WTC11 (cell line): ENCODE measurements around the gene CT83. TPM values are rescaled to one million over a fixed set of nuclear protein-coding genes. Genes with fewer than 3 reads are reported as not detected.

ENCODE experiments used
- ATAC-seq: fragments of 200-7000 bp; cut with Tn5 transposase; 2 replicates; pipeline ENCODE4 v1.10.0; 2021; ENCODE audit warnings: mild to moderate bottlenecking, moderate library complexity
- CTCF ChIA-PET: fragments of 300-600 bp; sonication (Branson Sonifier 250); formaldehyde crosslinking; loops from one replicate; lab custom pipeline; 2021; ENCODE audit warnings: antibody characterized with exemption; lab: Charles Lee
- POLR2A ChIA-PET: fragments of 350-600 bp; sonication (Branson Sonifier 250); formaldehyde crosslinking; loops from one replicate; lab custom pipeline; 2021; ENCODE audit warnings: antibody characterized with exemption; lab: Charles Lee
- DNase-seq: peaks from one replicate; pipeline ENCODE4 v3.0.0; 2021; ENCODE audit warnings: low spot score
- H3K27ac Mint-ChIP-seq: 2 replicates; pipeline ENCODE4 v1.8.0; 2021; ENCODE audit warnings: mixed read lengths
- H3K27me3 Mint-ChIP-seq: 2 replicates; pipeline ENCODE4 v1.8.0; 2021; ENCODE audit warnings: low read depth, mild to moderate bottlenecking, moderate library complexity, mixed read lengths
- H3K36me3 Mint-ChIP-seq: 2 replicates; pipeline ENCODE4 v1.8.0; 2021; ENCODE audit warnings: mixed read lengths
- H3K4me1 Mint-ChIP-seq: 2 replicates; pipeline ENCODE4 v1.8.0; 2022; ENCODE audit warnings: mixed read lengths
- H3K4me3 Mint-ChIP-seq: 2 replicates; pipeline ENCODE4 v1.8.0; 2021; ENCODE audit warnings: mild to moderate bottlenecking, moderate library complexity, mixed read lengths
- H3K9me3 Mint-ChIP-seq: 2 replicates; pipeline ENCODE4 v1.8.0; 2021; ENCODE audit warnings: mixed read lengths
- E2F4 ChIP-seq: sonication (generic); formaldehyde crosslinking; IDR thresholded peaks from 2 replicates; pipeline ENCODE4 v1.8.1; 2022; ENCODE audit warnings: low read depth, mild to moderate bottlenecking, moderate library complexity, missing genetic modification reagents, borderline replicate concordance
- HMGA2 ChIP-seq: fragments of 250-450 bp; sonication (Bioruptor Pico); IDR thresholded peaks from 2 replicates; pipeline ENCODE4 v1.4.0; 2021; ENCODE audit warnings: mild to moderate bottlenecking, moderate library complexity
- NR3C1 ChIP-seq: sonication (generic); formaldehyde crosslinking; conservative IDR thresholded peaks from 2 replicates; pipeline ENCODE4 v1.8.1; 2023; ENCODE audit warnings: low read depth, mild to moderate bottlenecking, missing genetic modification reagents
- SOX15 ChIP-seq: fragments of 250-450 bp; sonication (Bioruptor Pico); IDR thresholded peaks from 2 replicates; pipeline ENCODE4 v1.9.0; 2021; ENCODE audit warnings: mild to moderate bottlenecking
- STAT6 ChIP-seq: sonication (generic); formaldehyde crosslinking; conservative IDR thresholded peaks from 2 replicates; pipeline ENCODE4 v1.8.1; 2023; ENCODE audit warnings: mild to moderate bottlenecking, low read depth, missing genetic modification reagents, moderate library complexity
- TCF7 ChIP-seq: sonication (generic); formaldehyde crosslinking; IDR thresholded peaks from 2 replicates; pipeline ENCODE4 v1.8.0; 2022; ENCODE audit warnings: mild to moderate bottlenecking, low read depth, missing genetic modification reagents, moderate library complexity
- ZNF121 ChIP-seq: sonication (generic); formaldehyde crosslinking; IDR thresholded peaks from 2 replicates; pipeline ENCODE4 v1.8.0; 2023; ENCODE audit warnings: missing genetic modification reagents
- ZNF263 ChIP-seq: sonication (generic); formaldehyde crosslinking; IDR thresholded peaks from 2 replicates; pipeline ENCODE4 v1.8.1; 2022; ENCODE audit warnings: low read depth, mild to moderate bottlenecking, moderate library complexity, missing genetic modification reagents
- ZNF317 ChIP-seq: sonication (generic); formaldehyde crosslinking; IDR thresholded peaks from 2 replicates; pipeline ENCODE4 v1.8.1; 2023; ENCODE audit warnings: low read depth, mild to moderate bottlenecking, moderate library complexity, missing genetic modification reagents, borderline replicate concordance
- ZNF416 ChIP-seq: fragments of 250-450 bp; sonication (Bioruptor Pico); IDR thresholded peaks from 2 replicates; pipeline ENCODE4 v1.9.0; 2021; ENCODE audit warnings: mild to moderate bottlenecking, inconsistent platforms
- ZNF423 ChIP-seq: fragments of 250-450 bp; sonication (Bioruptor Pico); IDR thresholded peaks from 2 replicates; pipeline ENCODE4 v2.1.2; 2022; ENCODE audit warnings: mild to moderate bottlenecking, moderate library complexity
- total RNA-seq: library from RNA; stranded (reverse); gene quantifications from 3 replicates; pipeline ENCODE4 v1.2.3, GENCODE V29; 2021
- TF ChIP-seq, protein P1 (sequence below): sonication (generic); formaldehyde crosslinking; IDR thresholded peaks from 2 replicates; pipeline ENCODE4 v1.8.0; 2023; ENCODE audit warnings: mild to moderate bottlenecking, missing genetic modification reagents
- TF ChIP-seq, protein P2 (sequence below): sonication (generic); formaldehyde crosslinking; IDR thresholded peaks from 2 replicates; pipeline ENCODE4 v1.8.1; 2023; ENCODE audit warnings: mild to moderate bottlenecking, missing genetic modification reagents
- TF ChIP-seq, protein P3 (sequence below): sonication (generic); formaldehyde crosslinking; IDR thresholded peaks from 2 replicates; pipeline ENCODE4 v1.8.1; 2023; ENCODE audit warnings: mild to moderate bottlenecking, missing genetic modification reagents, borderline replicate concordance
- TF ChIP-seq, protein P4 (sequence below): fragments of 250-450 bp; sonication (Bioruptor Pico); IDR thresholded peaks from 2 replicates; pipeline ENCODE4 v1.9.0; 2021; ENCODE audit warnings: mild to moderate bottlenecking, borderline replicate concordance

CT83 gene
- total RNA-seq, 1 experiment from 2014 or later = not detected

GRCh38 chrX:116417968-116418367 is 44.8 kb downstream of the CT83 start:
- H3K27ac Mint-ChIP-seq = no peak overlapping the region
- TF ChIP-seq, protein P1, sequence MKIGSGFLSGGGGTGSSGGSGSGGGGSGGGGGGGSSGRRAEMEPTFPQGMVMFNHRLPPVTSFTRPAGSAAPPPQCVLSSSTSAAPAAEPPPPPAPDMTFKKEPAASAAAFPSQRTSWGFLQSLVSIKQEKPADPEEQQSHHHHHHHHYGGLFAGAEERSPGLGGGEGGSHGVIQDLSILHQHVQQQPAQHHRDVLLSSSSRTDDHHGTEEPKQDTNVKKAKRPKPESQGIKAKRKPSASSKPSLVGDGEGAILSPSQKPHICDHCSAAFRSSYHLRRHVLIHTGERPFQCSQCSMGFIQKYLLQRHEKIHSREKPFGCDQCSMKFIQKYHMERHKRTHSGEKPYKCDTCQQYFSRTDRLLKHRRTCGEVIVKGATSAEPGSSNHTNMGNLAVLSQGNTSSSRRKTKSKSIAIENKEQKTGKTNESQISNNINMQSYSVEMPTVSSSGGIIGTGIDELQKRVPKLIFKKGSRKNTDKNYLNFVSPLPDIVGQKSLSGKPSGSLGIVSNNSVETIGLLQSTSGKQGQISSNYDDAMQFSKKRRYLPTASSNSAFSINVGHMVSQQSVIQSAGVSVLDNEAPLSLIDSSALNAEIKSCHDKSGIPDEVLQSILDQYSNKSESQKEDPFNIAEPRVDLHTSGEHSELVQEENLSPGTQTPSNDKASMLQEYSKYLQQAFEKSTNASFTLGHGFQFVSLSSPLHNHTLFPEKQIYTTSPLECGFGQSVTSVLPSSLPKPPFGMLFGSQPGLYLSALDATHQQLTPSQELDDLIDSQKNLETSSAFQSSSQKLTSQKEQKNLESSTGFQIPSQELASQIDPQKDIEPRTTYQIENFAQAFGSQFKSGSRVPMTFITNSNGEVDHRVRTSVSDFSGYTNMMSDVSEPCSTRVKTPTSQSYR (CRISPR knock-in tag) = no peak
- TF ChIP-seq ZNF423 (CRISPR knock-in tag) (no peak), ZNF416 (CRISPR knock-in tag) (no peak)
- TF ChIP-seq, protein P2, sequence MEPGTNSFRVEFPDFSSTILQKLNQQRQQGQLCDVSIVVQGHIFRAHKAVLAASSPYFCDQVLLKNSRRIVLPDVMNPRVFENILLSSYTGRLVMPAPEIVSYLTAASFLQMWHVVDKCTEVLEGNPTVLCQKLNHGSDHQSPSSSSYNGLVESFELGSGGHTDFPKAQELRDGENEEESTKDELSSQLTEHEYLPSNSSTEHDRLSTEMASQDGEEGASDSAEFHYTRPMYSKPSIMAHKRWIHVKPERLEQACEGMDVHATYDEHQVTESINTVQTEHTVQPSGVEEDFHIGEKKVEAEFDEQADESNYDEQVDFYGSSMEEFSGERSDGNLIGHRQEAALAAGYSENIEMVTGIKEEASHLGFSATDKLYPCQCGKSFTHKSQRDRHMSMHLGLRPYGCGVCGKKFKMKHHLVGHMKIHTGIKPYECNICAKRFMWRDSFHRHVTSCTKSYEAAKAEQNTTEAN (CRISPR knock-in tag) = no peak
- TF ChIP-seq, protein P3, sequence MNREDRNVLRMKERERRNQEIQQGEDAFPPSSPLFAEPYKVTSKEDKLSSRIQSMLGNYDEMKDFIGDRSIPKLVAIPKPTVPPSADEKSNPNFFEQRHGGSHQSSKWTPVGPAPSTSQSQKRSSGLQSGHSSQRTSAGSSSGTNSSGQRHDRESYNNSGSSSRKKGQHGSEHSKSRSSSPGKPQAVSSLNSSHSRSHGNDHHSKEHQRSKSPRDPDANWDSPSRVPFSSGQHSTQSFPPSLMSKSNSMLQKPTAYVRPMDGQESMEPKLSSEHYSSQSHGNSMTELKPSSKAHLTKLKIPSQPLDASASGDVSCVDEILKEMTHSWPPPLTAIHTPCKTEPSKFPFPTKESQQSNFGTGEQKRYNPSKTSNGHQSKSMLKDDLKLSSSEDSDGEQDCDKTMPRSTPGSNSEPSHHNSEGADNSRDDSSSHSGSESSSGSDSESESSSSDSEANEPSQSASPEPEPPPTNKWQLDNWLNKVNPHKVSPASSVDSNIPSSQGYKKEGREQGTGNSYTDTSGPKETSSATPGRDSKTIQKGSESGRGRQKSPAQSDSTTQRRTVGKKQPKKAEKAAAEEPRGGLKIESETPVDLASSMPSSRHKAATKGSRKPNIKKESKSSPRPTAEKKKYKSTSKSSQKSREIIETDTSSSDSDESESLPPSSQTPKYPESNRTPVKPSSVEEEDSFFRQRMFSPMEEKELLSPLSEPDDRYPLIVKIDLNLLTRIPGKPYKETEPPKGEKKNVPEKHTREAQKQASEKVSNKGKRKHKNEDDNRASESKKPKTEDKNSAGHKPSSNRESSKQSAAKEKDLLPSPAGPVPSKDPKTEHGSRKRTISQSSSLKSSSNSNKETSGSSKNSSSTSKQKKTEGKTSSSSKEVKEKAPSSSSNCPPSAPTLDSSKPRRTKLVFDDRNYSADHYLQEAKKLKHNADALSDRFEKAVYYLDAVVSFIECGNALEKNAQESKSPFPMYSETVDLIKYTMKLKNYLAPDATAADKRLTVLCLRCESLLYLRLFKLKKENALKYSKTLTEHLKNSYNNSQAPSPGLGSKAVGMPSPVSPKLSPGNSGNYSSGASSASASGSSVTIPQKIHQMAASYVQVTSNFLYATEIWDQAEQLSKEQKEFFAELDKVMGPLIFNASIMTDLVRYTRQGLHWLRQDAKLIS = no peak
- ATAC-seq (no peak), DNase-seq (no peak)
- CTCF ChIA-PET = no interaction called here
- no peak overlapping the region for H3K4me3 Mint-ChIP-seq
- POLR2A ChIA-PET = no interaction called here
- no peaks in the 10 kb centered on the region for H3K27me3 Mint-ChIP-seq
- H3K9me3 Mint-ChIP-seq = no peaks in the 10 kb centered on the region
- H3K4me1 Mint-ChIP-seq = no peaks in the 10 kb centered on the region
- H3K36me3 Mint-ChIP-seq = no peaks in the 10 kb centered on the region

DNA sequence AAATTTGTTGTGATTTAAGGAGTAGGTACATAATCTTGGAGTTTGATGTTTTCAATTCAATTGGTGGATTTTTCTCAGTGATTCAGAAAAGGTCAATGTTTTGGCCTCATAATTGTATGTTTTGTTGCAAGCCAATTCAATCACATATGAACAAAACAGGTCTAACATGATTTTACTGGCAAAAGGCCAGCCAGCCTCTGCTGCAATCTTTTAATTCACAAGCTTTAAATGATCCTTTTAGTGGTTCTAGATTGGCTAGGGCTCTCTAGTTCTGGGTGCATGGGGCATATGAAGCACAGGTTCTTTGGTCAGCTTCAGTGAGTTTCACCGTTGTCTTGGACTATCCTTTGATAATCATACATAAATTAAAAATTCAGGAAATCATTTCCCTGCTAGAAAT is 45.6 kb downstream of the CT83 start:
- POLR2A ChIA-PET = no interaction called here
- TF ChIP-seq ZNF317 = no peak
- no peak for TF ChIP-seq ZNF263
- TF ChIP-seq TCF7 (CRISPR knock-in tag) = no peak
- no peak for TF ChIP-seq SOX15 (CRISPR knock-in tag)
- no peak for TF ChIP-seq NR3C1
- no peak for TF ChIP-seq E2F4 (CRISPR knock-in tag)
- TF ChIP-seq HMGA2 (CRISPR knock-in tag) = no peak
- no peak for TF ChIP-seq STAT6 (CRISPR knock-in tag)
- no peak for TF ChIP-seq ZNF121 (CRISPR knock-in tag)
- TF ChIP-seq, protein P4, sequence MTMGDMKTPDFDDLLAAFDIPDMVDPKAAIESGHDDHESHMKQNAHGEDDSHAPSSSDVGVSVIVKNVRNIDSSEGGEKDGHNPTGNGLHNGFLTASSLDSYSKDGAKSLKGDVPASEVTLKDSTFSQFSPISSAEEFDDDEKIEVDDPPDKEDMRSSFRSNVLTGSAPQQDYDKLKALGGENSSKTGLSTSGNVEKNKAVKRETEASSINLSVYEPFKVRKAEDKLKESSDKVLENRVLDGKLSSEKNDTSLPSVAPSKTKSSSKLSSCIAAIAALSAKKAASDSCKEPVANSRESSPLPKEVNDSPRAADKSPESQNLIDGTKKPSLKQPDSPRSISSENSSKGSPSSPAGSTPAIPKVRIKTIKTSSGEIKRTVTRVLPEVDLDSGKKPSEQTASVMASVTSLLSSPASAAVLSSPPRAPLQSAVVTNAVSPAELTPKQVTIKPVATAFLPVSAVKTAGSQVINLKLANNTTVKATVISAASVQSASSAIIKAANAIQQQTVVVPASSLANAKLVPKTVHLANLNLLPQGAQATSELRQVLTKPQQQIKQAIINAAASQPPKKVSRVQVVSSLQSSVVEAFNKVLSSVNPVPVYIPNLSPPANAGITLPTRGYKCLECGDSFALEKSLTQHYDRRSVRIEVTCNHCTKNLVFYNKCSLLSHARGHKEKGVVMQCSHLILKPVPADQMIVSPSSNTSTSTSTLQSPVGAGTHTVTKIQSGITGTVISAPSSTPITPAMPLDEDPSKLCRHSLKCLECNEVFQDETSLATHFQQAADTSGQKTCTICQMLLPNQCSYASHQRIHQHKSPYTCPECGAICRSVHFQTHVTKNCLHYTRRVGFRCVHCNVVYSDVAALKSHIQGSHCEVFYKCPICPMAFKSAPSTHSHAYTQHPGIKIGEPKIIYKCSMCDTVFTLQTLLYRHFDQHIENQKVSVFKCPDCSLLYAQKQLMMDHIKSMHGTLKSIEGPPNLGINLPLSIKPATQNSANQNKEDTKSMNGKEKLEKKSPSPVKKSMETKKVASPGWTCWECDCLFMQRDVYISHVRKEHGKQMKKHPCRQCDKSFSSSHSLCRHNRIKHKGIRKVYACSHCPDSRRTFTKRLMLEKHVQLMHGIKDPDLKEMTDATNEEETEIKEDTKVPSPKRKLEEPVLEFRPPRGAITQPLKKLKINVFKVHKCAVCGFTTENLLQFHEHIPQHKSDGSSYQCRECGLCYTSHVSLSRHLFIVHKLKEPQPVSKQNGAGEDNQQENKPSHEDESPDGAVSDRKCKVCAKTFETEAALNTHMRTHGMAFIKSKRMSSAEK (CRISPR knock-in tag) = no peak

More for the DNA sequence above, 45.6 kb downstream of the CT83 start:
- H3K4me1 Mint-ChIP-seq = no peaks in the 10 kb centered on the region
- no peak overlapping the region for H3K27ac Mint-ChIP-seq
- H3K9me3 Mint-ChIP-seq = no peaks in the 10 kb centered on the region
- H3K27me3 Mint-ChIP-seq = no peaks in the 10 kb centered on the region
- CTCF ChIA-PET = no interaction called here
- no peak for DNase-seq
- no peak overlapping the region for H3K4me3 Mint-ChIP-seq
- H3K36me3 Mint-ChIP-seq = no peaks in the 10 kb centered on the region
- ATAC-seq = no peak
